GM21423 (cell line): ENCODE data around the gene VAPA.

Source experiments
- ATAC-seq: cut with Tn5 transposase; IDR thresholded peaks from one replicate; pipeline ENCODE4 v1.9.1; 2021; ENCODE audit warnings: mild to moderate bottlenecking, moderate library complexity; ENCODE audit not compliant: unreplicated experiment

VAPA gene

DNA sequence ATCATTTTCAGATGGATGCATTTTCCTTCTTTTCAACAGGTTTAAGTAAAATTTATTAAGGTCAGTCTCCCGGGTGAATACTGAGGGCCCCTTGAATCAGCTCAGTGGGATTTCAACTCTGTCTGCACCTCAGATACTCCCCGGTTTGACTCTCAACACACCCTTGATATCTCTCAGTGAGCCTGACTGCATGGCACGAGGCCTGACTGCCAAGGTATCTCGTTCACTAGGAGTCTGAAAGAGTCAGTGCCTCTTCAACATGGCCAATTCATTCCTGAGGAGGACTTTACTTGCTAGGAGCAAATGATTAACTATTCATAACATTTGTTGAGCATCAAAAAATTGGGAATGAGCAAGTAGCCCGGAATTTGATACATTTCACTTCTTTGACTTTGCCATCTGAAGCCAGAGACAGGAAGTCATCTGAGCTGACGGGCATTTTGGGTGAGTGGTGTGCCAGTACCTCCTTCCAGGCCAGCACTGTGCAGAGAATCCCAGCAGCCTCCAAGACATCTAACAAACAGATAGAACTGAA, 81.0 kb downstream of the VAPA start:
- no peak for ATAC-seq

DNA sequence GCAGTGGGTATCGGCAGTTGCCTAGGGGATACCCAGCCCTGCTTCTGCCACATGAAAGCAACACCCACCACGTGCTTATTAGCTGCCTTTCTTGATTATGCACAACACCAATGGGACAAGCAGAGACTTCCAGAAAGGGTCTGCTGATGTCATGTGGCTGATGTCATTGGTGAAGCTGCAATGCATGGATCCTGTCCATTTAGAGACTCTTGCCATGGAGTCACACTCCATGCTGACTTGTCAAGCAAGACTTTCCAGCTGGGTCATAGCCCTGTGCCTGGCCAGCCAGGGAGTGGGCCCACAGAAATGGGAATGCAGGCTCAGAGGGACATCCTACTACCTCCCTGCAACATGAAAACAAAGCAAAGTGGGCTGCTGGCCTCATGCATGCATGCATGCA, 81.8 kb downstream of the VAPA start:
- ATAC-seq: no peak

DNA sequence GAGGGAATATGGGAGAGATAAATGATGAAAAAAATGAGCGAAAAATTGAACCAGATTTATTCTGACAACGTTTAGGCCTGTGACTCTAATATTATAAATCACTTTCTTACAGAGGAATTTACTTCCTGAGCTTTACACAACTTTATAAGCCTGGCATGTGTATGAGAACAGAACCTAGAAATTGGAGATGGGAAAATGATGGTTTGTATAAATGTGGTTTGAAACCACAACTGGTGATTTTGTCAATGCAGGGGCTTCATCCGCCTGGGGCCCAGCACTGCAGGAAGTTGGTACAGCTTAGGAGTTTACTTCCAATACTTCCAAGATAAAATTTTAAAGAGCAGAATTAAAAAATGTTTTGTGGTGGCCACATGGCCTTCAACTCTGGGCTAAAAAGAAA, 82.3 kb downstream of the VAPA start:
- no peak for ATAC-seq

GRCh38 chr18:9997711-9998110, 83.9 kb downstream of the VAPA start:
- ATAC-seq: no peak

DNA sequence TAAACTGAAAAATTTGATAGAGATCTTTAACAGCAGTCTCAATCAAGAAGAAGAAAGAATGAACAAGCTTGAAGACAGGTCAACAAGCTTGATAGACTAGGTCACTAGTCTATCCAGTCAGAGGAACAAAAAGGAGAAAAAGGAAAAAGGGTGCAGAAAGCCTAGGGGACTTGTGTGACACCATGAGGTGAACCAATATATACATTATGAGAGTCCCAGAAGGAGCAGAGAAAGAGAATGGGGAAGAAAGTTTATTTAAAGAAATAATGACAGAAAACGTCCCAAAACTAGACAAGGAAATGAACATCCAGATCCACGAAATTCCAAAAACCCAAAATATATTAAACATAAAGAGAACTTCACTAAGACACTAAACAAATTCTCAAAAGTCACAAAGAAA, 84.5 kb downstream of the VAPA start:
- no peak for ATAC-seq

DNA sequence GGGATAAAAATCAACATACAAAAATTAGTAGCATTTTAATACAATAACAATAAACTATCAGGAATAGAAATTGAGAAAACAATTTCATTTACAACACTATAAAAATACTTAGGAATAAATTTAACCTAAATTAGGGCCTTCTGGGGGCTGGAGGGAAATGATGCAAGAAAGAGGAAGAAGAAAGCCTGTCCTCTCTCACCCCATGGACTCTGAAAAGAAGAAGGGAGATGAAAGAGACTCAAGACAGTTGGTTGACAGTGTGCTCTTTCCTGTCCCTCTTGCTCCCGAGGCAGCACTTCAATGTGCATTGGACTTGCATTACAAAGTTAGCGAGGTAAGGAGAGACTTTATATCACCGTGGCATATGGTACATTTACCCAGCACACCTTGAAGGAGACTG, 88.5 kb downstream of the VAPA start:
- no peak for ATAC-seq

DNA sequence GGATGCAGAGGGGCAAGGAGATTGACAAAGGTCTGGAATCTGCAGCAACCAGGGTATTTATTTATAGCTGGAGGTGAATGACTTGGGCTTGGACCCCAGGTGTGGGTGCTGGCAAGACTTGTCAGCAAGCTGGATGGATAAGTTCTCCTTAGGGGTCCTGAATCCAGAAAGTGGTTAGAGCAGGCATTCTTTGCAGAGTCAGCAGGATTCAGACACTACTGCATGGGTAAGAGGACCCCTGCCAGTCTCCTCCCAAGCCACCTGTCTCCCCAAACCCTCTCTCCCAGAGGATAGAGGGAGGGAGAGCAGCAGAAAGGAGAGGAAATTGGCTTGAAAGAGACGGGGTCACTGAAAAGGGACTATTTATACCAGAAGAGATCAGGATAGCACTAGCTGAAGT, 89.5 kb downstream of the VAPA start:
- no peak for ATAC-seq

DNA sequence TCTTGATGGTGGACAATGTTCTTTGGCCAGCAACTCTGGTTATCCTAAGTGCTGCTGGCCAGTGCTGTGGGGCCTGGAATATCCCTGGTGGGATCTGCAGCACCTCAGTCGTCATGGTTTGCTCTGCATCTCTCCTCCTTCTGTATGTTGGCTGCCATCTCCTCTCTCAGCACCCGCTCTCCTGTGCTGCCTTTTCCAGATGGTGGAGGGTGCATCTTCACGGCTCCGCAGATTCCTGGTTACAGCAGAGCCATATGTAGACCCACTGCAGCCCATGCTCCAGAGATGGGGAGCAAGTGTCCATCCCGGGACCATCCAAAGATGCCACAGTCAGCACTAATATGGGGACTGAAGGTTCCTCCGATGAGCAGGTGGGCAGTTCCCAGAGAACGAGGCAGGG, 90.0 kb downstream of the VAPA start:
- ATAC-seq: no peak

GRCh38 chr18:10006311-10006893, 92.6 kb downstream of the VAPA start:
- ATAC-seq: no peak

DNA sequence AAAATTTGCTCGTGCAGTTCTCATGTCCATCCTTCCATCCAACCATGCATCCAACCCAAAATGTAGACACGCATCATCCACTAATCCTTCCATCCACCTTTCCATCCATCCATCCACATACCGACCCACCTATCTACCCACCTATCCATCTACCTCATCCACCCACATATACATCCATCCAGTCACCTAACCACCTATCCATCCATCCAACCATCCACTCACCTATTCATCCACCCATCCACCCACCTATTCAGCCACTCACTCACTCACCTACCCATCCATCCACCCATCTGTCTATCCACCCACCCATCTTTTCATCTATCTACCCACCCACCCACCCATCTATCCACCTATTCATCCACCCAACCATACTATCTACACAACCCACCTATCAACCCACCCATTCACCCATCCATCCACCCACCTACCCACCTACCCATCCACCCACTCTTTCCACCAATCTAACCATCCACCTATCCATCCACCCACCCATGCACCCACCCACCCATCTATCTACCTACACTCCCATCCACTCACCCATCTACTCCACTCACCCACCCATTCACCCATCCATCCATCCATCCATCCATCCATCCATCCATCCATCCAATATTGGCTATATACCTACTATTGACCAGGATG, 94.3 kb downstream of the VAPA start:
- no peak for ATAC-seq
